RWPE1 (cell line): ENCODE data around the gene BCAR3.

Source experiments
- CTCF ChIA-PET: fragments of 350-600 bp; sonication (Branson Sonifier 250); formaldehyde crosslinking; extraction: SDS; loops from one replicate; lab custom pipeline; 2021; lab: Yijun Ruan, JAX
- POLR2A ChIA-PET: fragments of 400-600 bp; formaldehyde crosslinking; extraction: SDS; loops from one replicate; lab custom pipeline; 2020; ENCODE audit warnings: antibody characterized with exemption; ENCODE audit not compliant: low non-redundant PET; lab: Yijun Ruan, JAX
- DNase-seq: peaks from one replicate; pipeline ENCODE4 v3.0.0; 2012; ENCODE audit warnings: low spot score
- H3K27ac ChIP-seq: fragments of 450-650 bp; 2 replicates; pipeline ENCODE4 v1.5.1; 2017
- CTCF ChIP-seq: fragments of 450-650 bp; conservative IDR thresholded peaks from 2 replicates; pipeline ENCODE4 v1.5.1; 2017; ENCODE audit warnings: low read depth, mild to moderate bottlenecking

The BCAR3 gene

GRCh38 chr1:93603601-93604000 lies 78.0 kb downstream of the BCAR3 start:
- no peak for TF ChIP-seq CTCF
- peak overlapping the region; percentile 59 for H3K27ac ChIP-seq
- no peak for DNase-seq
- ChIA-PET CTCF (no interaction called here), POLR2A (no interaction called here)

GRCh38 chr1:93603106-93603505 lies 78.5 kb downstream of the BCAR3 start:
- peak overlapping the region; percentile 59 for H3K27ac ChIP-seq
- POLR2A ChIA-PET: no interaction called here
- no peak for DNase-seq
- no peak for TF ChIP-seq CTCF
- CTCF ChIA-PET: no interaction called here

- DNase-seq: no peak
- TF ChIP-seq CTCF: no peak
- peak overlapping the region; percentile 56 for H3K27ac ChIP-seq
- CTCF ChIA-PET: no interaction called here
- POLR2A ChIA-PET: no interaction called here
Observed at GRCh38 chr1:93602101-93602500, 79.5 kb downstream of the BCAR3 start.

- CTCF ChIA-PET: no interaction called here
- TF ChIP-seq CTCF: no peak
- POLR2A ChIA-PET: no interaction called here
- H3K27ac ChIP-seq: peak overlapping the region; percentile 56
- no peak for DNase-seq
Observed at GRCh38 chr1:93601686-93602085, 80.0 kb downstream of the BCAR3 start.

- H3K27ac ChIP-seq: peak overlapping the region; percentile 93
- POLR2A ChIA-PET: no interaction called here
- TF ChIP-seq CTCF: no peak
- CTCF ChIA-PET: interaction anchor here (0.6 kb wide), 1 partner anchor 23 kb away, joined by 3 read pairs; no protein-coding TSS in a partner anchor
- DNase-seq: no peak
Observed at GRCh38 chr1:93600663-93601062, 81.0 kb downstream of the BCAR3 start.

GRCh38 chr1:93599479-93599878 lies 82.2 kb downstream of the BCAR3 start:
- H3K27ac ChIP-seq: peak overlapping the region; percentile 93
- no peak for DNase-seq
- no peak for TF ChIP-seq CTCF
- ChIA-PET POLR2A (interaction anchor here (0.6 kb wide), 1 partner anchor 34 kb away, joined by 3 read pairs; no protein-coding TSS in a partner anchor), CTCF (no interaction called here)
